ENCODE data around the gene IGF2R.
"Not testable (repeated sequence)": the region's sequence is repeated elsewhere in the genome, so short reads cannot be mapped to it uniquely, and the experiment has no call there.

IGF2R gene

GRCh38 chr6:159997498-159998101, 28.7 kb downstream of the IGF2R start:
- no peak for DNase-seq

GRCh38 chr6:159998538-159998937, 29.7 kb downstream of the IGF2R start:
- no peak for DNase-seq

- DNase-seq, result no peak
These were observed 30.4 kb downstream of the IGF2R start for GRCh38 chr6:159999240-159999671.

- DNase-seq, result no peak
These were observed 31.4 kb downstream of the IGF2R start for GRCh38 chr6:160000280-160000704.

GRCh38 chr6:160000893-160001427, 32.1 kb downstream of the IGF2R start:
- DNase-seq, result not testable (repeated sequence)

- no peak for DNase-seq
These were observed 34.0 kb downstream of the IGF2R start for GRCh38 chr6:160002882-160003281.

- no peak for DNase-seq
These were observed 35.1 kb downstream of the IGF2R start for GRCh38 chr6:160004018-160004417.

- DNase-seq, result no peak
These were observed 35.7 kb downstream of the IGF2R start for GRCh38 chr6:160004419-160005175.

GRCh38 chr6:160005211-160005610, 36.3 kb downstream of the IGF2R start:
- no peak for DNase-seq

GRCh38 chr6:160005861-160006540, 37.1 kb downstream of the IGF2R start:
- DNase-seq, result no peak

- DNase-seq, result no peak
These were observed 38.3 kb downstream of the IGF2R start for GRCh38 chr6:160007145-160007544.

GRCh38 chr6:160007611-160008010, 38.7 kb downstream of the IGF2R start:
- no peak for DNase-seq

- DNase-seq, result no peak
These were observed 41.2 kb downstream of the IGF2R start for GRCh38 chr6:160010067-160010466.

GRCh38 chr6:160013987-160014868, 45.3 kb downstream of the IGF2R start:
- DNase-seq, result no peak

- DNase-seq, result no peak
These were observed 45.9 kb downstream of the IGF2R start for GRCh38 chr6:160014869-160015182.

- peak in 1 of 2 experiments; percentile 10 for DNase-seq
These were observed 47.1 kb downstream of the IGF2R start for GRCh38 chr6:160015778-160016684.

GRCh38 chr6:160022101-160022500, 53.2 kb downstream of the IGF2R start:
- DNase-seq, result no peak

GRCh38 chr6:160022793-160023192, 53.9 kb downstream of the IGF2R start:
- no peak for DNase-seq

GRCh38 chr6:160024152-160024551, 55.3 kb downstream of the IGF2R start:
- DNase-seq, result no peak

GRCh38 chr6:160027076-160027475, 58.2 kb downstream of the IGF2R start:
- no peak for DNase-seq

GRCh38 chr6:160027931-160028330, 59.0 kb downstream of the IGF2R start:
- no peak for DNase-seq
